ENCODE measurements around the gene SLC44A1.

DNA sequence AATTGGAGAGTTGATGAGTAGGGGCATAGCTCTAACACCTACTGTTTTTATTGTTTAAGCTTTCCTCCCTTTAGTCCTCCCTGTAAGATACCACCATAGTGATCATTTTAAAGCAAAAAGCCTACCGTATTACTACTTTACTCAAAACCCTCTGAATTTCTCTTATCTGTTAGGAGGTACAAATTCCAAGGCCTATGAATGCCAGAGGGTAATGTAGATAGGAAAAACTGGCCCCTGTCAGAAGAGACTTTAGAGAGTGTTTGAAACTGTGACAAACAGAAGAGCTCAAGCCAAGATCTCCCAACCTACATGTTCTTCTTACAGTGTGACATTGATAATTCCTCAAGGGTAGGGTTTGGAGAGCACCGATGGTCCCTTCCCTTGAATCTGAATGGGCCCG, 7.2 kb upstream of the SLC44A1 start:
- TF ChIP-seq CTCF (IDR thresholded peaks at IDR 0.05) (no peak), POLR2AphosphoS5 (IDR thresholded peaks at IDR 0.05) (no peak), POLR2A (IDR thresholded peaks at IDR 0.05) (no peak), EP300 (IDR thresholded peaks at IDR 0.05; ENCODE audit: low read depth) (no peak)
